Measurements from ENCODE around the gene CDADC1.
"Not testable (repeated sequence)": the region's sequence is repeated elsewhere in the genome, so short reads cannot be mapped to it uniquely, and the experiment has no call there.

The CDADC1 gene

GRCh38 chr13:49238621-49239020 lies 9.1 kb upstream of the CDADC1 start:
- no peak for DNase-seq (ENCODE audit: low spot score)

GRCh38 chr13:49240017-49240416 lies 7.7 kb upstream of the CDADC1 start:
- peak; percentile 62 for DNase-seq (ENCODE audit: low spot score)

- DNase-seq (ENCODE audit: low spot score): no peak
Observed at GRCh38 chr13:49241296-49241695, 6.4 kb upstream of the CDADC1 start.

GRCh38 chr13:49245101-49245500 lies 2.6 kb upstream of the CDADC1 start:
- DNase-seq (ENCODE audit: low spot score): no peak

GRCh38 chr13:49246850-49247642 lies 679 bp upstream of the CDADC1 start:
- DNase-seq (ENCODE audit: low spot score): no peak

- DNase-seq (ENCODE audit: low spot score): no peak
Observed at GRCh38 chr13:49248622-49249002, 887 bp downstream of the CDADC1 start.

- no peak for DNase-seq (ENCODE audit: low spot score)
Observed at GRCh38 chr13:49251326-49251725, 3.6 kb downstream of the CDADC1 start.

- no peak for DNase-seq (ENCODE audit: low spot score)
Observed at GRCh38 chr13:49253310-49253709, 5.6 kb downstream of the CDADC1 start.

- no peak for DNase-seq (ENCODE audit: low spot score)
Observed at GRCh38 chr13:49254007-49254406, 6.3 kb downstream of the CDADC1 start.

- DNase-seq (ENCODE audit: low spot score): peak; percentile 8
Observed at GRCh38 chr13:49256841-49257240, 9.1 kb downstream of the CDADC1 start.

- no peak for DNase-seq (ENCODE audit: low spot score)
Observed at GRCh38 chr13:49258089-49258796, 10.5 kb downstream of the CDADC1 start.

GRCh38 chr13:49259586-49259985 lies 11.9 kb downstream of the CDADC1 start:
- DNase-seq (ENCODE audit: low spot score): no peak

GRCh38 chr13:49262634-49263033 lies 14.9 kb downstream of the CDADC1 start:
- DNase-seq (ENCODE audit: low spot score): no peak

- peak; percentile 13 for DNase-seq (ENCODE audit: low spot score)
Observed at GRCh38 chr13:49265822-49266221, 18.1 kb downstream of the CDADC1 start.

GRCh38 chr13:49271264-49271663 lies 23.5 kb downstream of the CDADC1 start:
- DNase-seq (ENCODE audit: low spot score): no peak

GRCh38 chr13:49272296-49272695 lies 24.6 kb downstream of the CDADC1 start:
- DNase-seq (ENCODE audit: low spot score): no peak

- DNase-seq (ENCODE audit: low spot score): no peak
Observed at GRCh38 chr13:49278211-49278610, 30.5 kb downstream of the CDADC1 start.

- no peak for DNase-seq (ENCODE audit: low spot score)
Observed at GRCh38 chr13:49279112-49279511, 31.4 kb downstream of the CDADC1 start.

- DNase-seq (ENCODE audit: low spot score): no peak
Observed at GRCh38 chr13:49279885-49280284, 32.2 kb downstream of the CDADC1 start.

- no peak for DNase-seq (ENCODE audit: low spot score)
Observed at GRCh38 chr13:49287995-49288394, 40.3 kb downstream of the CDADC1 start.

- DNase-seq (ENCODE audit: low spot score): no peak
Observed at GRCh38 chr13:49288458-49288857, 40.7 kb downstream of the CDADC1 start.

GRCh38 chr13:49292742-49293486 lies 45.2 kb downstream of the CDADC1 start:
- DNase-seq (ENCODE audit: low spot score): no peak

GRCh38 chr13:49294723-49295122 lies 47.0 kb downstream of the CDADC1 start:
- DNase-seq (ENCODE audit: low spot score): not testable (repeated sequence)

All from AG20443 (cell line).